GM12878 (cell line): ENCODE results near the gene TDRD10. TPM values are rescaled to one million over a fixed set of nuclear protein-coding genes. Genes with fewer than 3 reads are reported as not detected.

Experiments used
- ATAC-seq: fragments of 200-7000 bp; cut with Tn5 transposase; 3 replicates; pipeline ENCODE4 v1.9.1; 2020; ENCODE audit warnings: mild to moderate bottlenecking, moderate library complexity
- BruUV-seq: library from RNA; stranded (reverse); fragments of 400-500 nt; replicated peaks from 2 replicates; lab custom pipeline; 2021; lab: Mats Ljungman, UMichigan
- CTCF ChIA-PET: fragments of 300-600 bp; sonication (Branson Sonifier 250); formaldehyde crosslinking; extraction: SDS; loops from one replicate; lab custom pipeline; 2021; ENCODE audit warnings: inconsistent platforms; lab: Yijun Ruan, JAX
- POLR2A ChIA-PET: fragments of 350-600 bp; formaldehyde crosslinking; extraction: SDS; loops from one replicate; lab custom pipeline; 2021; ENCODE audit warnings: inconsistent platforms; lab: Charles Lee
- RAD21 ChIA-PET: fragments of 300-600 bp; sonication (Branson Sonifier 250); formaldehyde crosslinking; loops from one replicate; lab custom pipeline; 2023; ENCODE audit warnings: antibody characterized with exemption; ENCODE audit not compliant: unreplicated experiment; lab: Charles Lee
- SMC1A ChIA-PET: fragments of 300-600 bp; sonication (Branson Sonifier 250); formaldehyde crosslinking; loops from one replicate; lab custom pipeline; 2023; ENCODE audit not compliant: unreplicated experiment, uncharacterized antibody; lab: Charles Lee
- DNase-seq: peaks from one replicate; pipeline ENCODE4 v3.0.0-alpha.2; 2011; ENCODE audit warnings: low read depth, low spot score
- FAIRE-seq: peaks from 3 replicates; lab custom pipeline; 2011; peaks lifted over from hg19 to GRCh38; lab: Jason Lieb, UNC
- H2AFZ ChIP-seq: 2 replicates; pipeline ENCODE4 v1.6.0; 2011; ENCODE audit warnings: low read depth, low read length, control low read depth; ENCODE audit not compliant: control insufficient read depth
- H3K27ac ChIP-seq: 2 replicates; pipeline ENCODE4 v1.5.1; 2011; ENCODE audit warnings: control low read depth; ENCODE audit not compliant: control insufficient read depth, insufficient read depth
- H3K27me3 ChIP-seq, 2 experiments: replicated peaks in 1 of 2; 2 replicates each; pipeline versions ENCODE4 v1.6.0 to v1.6.1; 2011; ENCODE audit warnings: low read length in 1 of 2; ENCODE audit not compliant: control insufficient read depth in 2 of 2, insufficient read depth in 2 of 2
- H3K36me3 ChIP-seq, 2 experiments: 2 replicates each; pipeline ENCODE4 v1.5.1; 2011; ENCODE audit warnings: low read length in 1 of 2; ENCODE audit not compliant: control insufficient read depth in 2 of 2, insufficient read depth in 2 of 2
- H3K4me1 ChIP-seq: 2 replicates; pipeline ENCODE4 v1.6.1; 2011; ENCODE audit warnings: mild to moderate bottlenecking, low read length, moderate library complexity, mixed read lengths; ENCODE audit not compliant: control insufficient read depth, insufficient read depth
- H3K4me2 ChIP-seq: 2 replicates; pipeline ENCODE4 v1.6.0; 2011; ENCODE audit warnings: control low read depth; ENCODE audit not compliant: control insufficient read depth, insufficient read depth
- H3K4me3 ChIP-seq: fragments of 200-600 bp; sonication (generic); 2 replicates; pipeline ENCODE4 v1.5.1; 2016
- H3K79me2 ChIP-seq: 2 replicates; pipeline ENCODE4 v1.6.0; 2011; ENCODE audit warnings: low read length; ENCODE audit not compliant: control insufficient read depth, insufficient read depth
- H3K9ac ChIP-seq: 2 replicates; pipeline ENCODE4 v1.8.0; 2011; ENCODE audit warnings: low read length, control low read depth, mixed read lengths; ENCODE audit not compliant: control insufficient read depth, insufficient read depth
- H3K9me3 ChIP-seq: replicated peaks from 3 replicates; pipeline ENCODE4 v1.5.1; 2011; ENCODE audit warnings: mild to moderate bottlenecking, low read length; ENCODE audit not compliant: control insufficient read depth, insufficient read depth
- H4K20me1 ChIP-seq: 2 replicates; pipeline ENCODE4 v1.6.0; 2011; ENCODE audit not compliant: control insufficient read depth, insufficient read depth
- CEBPB ChIP-seq, 2 experiments: fragments of 150-350 bp in 1 of 2; IDR thresholded peaks; 2 replicates each; pipeline ENCODE4 v1.6.1; 2012 to 2014; ENCODE audit warnings: low read depth in 2 of 2, low read length in 2 of 2, borderline replicate concordance in 1 of 2, inconsistent platforms in 1 of 2
- CUX1 ChIP-seq: IDR thresholded peaks from 2 replicates; pipeline ENCODE4 v1.6.1; 2012; ENCODE audit warnings: improper control_type of control experiment, low read depth, low read length; ENCODE audit not compliant: insufficient replicate concordance
- FOXK2 ChIP-seq: fragments of 450-650 bp; IDR thresholded peaks from 2 replicates; pipeline ENCODE4 v1.6.1; 2017; ENCODE audit warnings: mild to moderate bottlenecking, moderate library complexity
- HDAC2 ChIP-seq: fragments of 200-600 bp; sonication (generic); IDR thresholded peaks from 2 replicates; pipeline ENCODE4 v1.6.1; 2017
- LARP7 ChIP-seq: fragments of 450-650 bp; IDR thresholded peaks from 2 replicates; pipeline ENCODE4 v1.6.1; 2017; ENCODE audit warnings: mild to moderate bottlenecking
- NFYB ChIP-seq: IDR thresholded peaks from 2 replicates; pipeline ENCODE4 v1.6.1; 2011; ENCODE audit warnings: low read depth, mild to moderate bottlenecking, low read length, improper control_type of control experiment, moderate library complexity; ENCODE audit not compliant: insufficient read depth
- NR2C1 ChIP-seq: fragments of 450-650 bp; IDR thresholded peaks from 2 replicates; pipeline ENCODE4 v1.6.1; 2017; ENCODE audit warnings: antibody characterized with exemption, mild to moderate bottlenecking, moderate library complexity
- NR2C2 ChIP-seq: IDR thresholded peaks from 2 replicates; pipeline ENCODE4 v1.6.1; 2011; ENCODE audit warnings: borderline replicate concordance, low read depth; ENCODE audit not compliant: control insufficient read depth, insufficient read length
- SMC3 ChIP-seq: IDR thresholded peaks from 2 replicates; pipeline ENCODE4 v1.6.1; 2011; ENCODE audit warnings: low read length, improper control_type of control experiment, borderline replicate concordance
- TBL1XR1 ChIP-seq: IDR thresholded peaks from 2 replicates; pipeline ENCODE4 v1.6.1; 2012; ENCODE audit warnings: low read depth, low read length, improper control_type of control experiment
- TCF12 ChIP-seq: IDR thresholded peaks from 2 replicates; pipeline ENCODE4 v1.6.1; 2011; ENCODE audit warnings: low read depth, mild to moderate bottlenecking, low read length
- ZBTB11 ChIP-seq: fragments of 450-650 bp; formaldehyde crosslinking; IDR thresholded peaks from 2 replicates; pipeline ENCODE4 v1.5.0; 2022; ENCODE audit warnings: mild to moderate bottlenecking, missing genetic modification characterization
- ZNF24 ChIP-seq: fragments of 450-650 bp; IDR thresholded peaks from 2 replicates; pipeline ENCODE4 v1.6.1; 2017; ENCODE audit warnings: antibody characterized with exemption, mild to moderate bottlenecking
- WGBS: methylation state at CpG from one replicate; pipeline ENCODE4 v1.1.6; 2016; ENCODE audit warnings: low lambda C conversion rate; ENCODE audit not compliant: insufficient replicate concordance, insufficient coverage; ENCODE audit errors: missing lambda C conversion rate; 5-methylcytosine and 5-hydroxymethylcytosine counted together
- in situ Hi-C: fragments of 300-500 bp; cut with MboI; formaldehyde crosslinking; loops from 9 replicates; pipeline ENCODE4 v1.14.3; 2018; ENCODE audit warnings: mixed read lengths
- intact Hi-C: fragments of 100-400 bp; cut with micrococcal nuclease; formaldehyde crosslinking; loops from one replicate; pipeline ENCODE4 v1.14.2; 2022; ENCODE audit not compliant: unreplicated experiment
- polyA plus RNA-seq, 11 experiments: library from polyadenylated mRNA; depleted of rRNA in 4 of 11; unstranded in 6 of 11; stranded (reverse) in 5 of 11; fragments of >200 nt; fragmentation: Nextera tagmentation in 4 of 11; fragmentation: Illumina TruSeq in 1 of 11; extraction: Ambion mirVana in 4 of 11; extraction: Trizol in 1 of 11; gene quantifications; 1 replicate in 1 of 11; 2 replicates in 10 of 11; pipeline versions ENCODE4 v1.2.1 to v1.2.3, GENCODE V29; 2011 to 2016; ENCODE audit warnings: inconsistent platforms in 2 of 11, missing spikeins in 2 of 11, low read depth in 1 of 11
- total RNA-seq, 4 experiments: library from RNA; depleted of rRNA in 3 of 4; stranded (reverse); fragments of >200 nt in 3 of 4; fragmentation: Illumina TruSeq in 1 of 4; extraction: Trizol in 1 of 4; gene quantifications; 2 replicates each; pipeline versions ENCODE4 v1.2.1 to v1.2.3, GENCODE V29; 2013 to 2021

The TDRD10 gene
- total and polyA plus RNA-seq, 10 of the 15 experiments (the other 5 are each of a cell fraction or from before 2014, with no cell fraction given): not detected

- peak; percentile 62 for FAIRE-seq
- BruUV-seq: TSS peak; percentile 98
- no peak for TF ChIP-seq ZNF24
- TF ChIP-seq ZBTB11 (CRISPR knock-in tag): 0 out of 2 replicates have a peak, but pooled peaks have one; percentile 9
- peak; percentile 80; the same call in 1 of the 2 replicates for TF ChIP-seq FOXK2
- no peak for TF ChIP-seq HDAC2
- peak; percentile 19; the same call in 1 of the 2 replicates for TF ChIP-seq NFYB
- TF ChIP-seq SMC3: no peak
- TF ChIP-seq TBL1XR1: peak; percentile 77
- TF ChIP-seq CEBPB (IDR thresholded peaks at IDR 0.05; ENCODE audit: borderline replicate concordance in 1 of 2, low read depth in 2 of 2, low read length in 2 of 2): no peak
- no peak for TF ChIP-seq NR2C2
- 0 out of 2 replicates have a peak, but pooled peaks have one; percentile 6 for TF ChIP-seq LARP7
- no peak for TF ChIP-seq CUX1
- 0 out of 2 replicates have a peak, but pooled peaks have one; percentile 6 for TF ChIP-seq TCF12
- peak; percentile 48 for TF ChIP-seq NR2C1
Measured at GRCh38 chr1:154558720-154559465, 56.9 kb downstream of the TDRD10 start.

More at GRCh38 chr1:154558720-154559465, 56.9 kb downstream of the TDRD10 start:
- no peaks in the 10 kb centered on the region for H3K27me3 ChIP-seq
- ChIA-PET SMC1A (interaction anchor here (0.6 to 2.5 kb wide), 41 partner anchors 8 to 503 kb away, joined by 3 to 45 read pairs (median 4); partner anchors contain the start of genes KCNN3 and SHC1), CTCF (interaction anchor here (0.8 to 2.5 kb wide), 57 partner anchors 9 to 527 kb away, joined by 3 to 64 read pairs (median 5); partner anchors contain the start of genes ADAM15, CHRNB2, EFNA4 and PBXIP1), RAD21 (interaction anchor here (0.6 to 2.4 kb wide), 37 partner anchors 9 to 526 kb away, joined by 3 to 44 read pairs (median 6); partner anchors contain the start of genes CHRNB2, KCNN3 and PMVK), POLR2A (interaction anchor here (0.6 to 1.5 kb wide), 12 partner anchors 36 to 1129 kb away, joined by 3 to 10 read pairs (median 4); no protein-coding TSS in a partner anchor)
- H3K36me3 ChIP-seq: peaks cover 3 to 13% of the 10 kb centered on the region in 2 experiments
- H3K4me1 ChIP-seq: peaks cover 4% of the 10 kb centered on the region
- DNase-seq (peak; percentile 97), ATAC-seq (peak; percentile 97)
- WGBS: under 1% methylated on average over 36 of the region's 57 CpGs
- intact Hi-C loops (loop anchor here (1.0 to 5.0 kb wide), 6 partner anchors 50 to 526 kb away; partner anchors contain the start of gene ADAR), in situ Hi-C loops (no loop called here)
- no peaks in the 10 kb centered on the region for H4K20me1 ChIP-seq
- H3K4me3 ChIP-seq: peak overlapping the region; percentile 71
- peak overlapping the region; percentile 97 for H2AFZ ChIP-seq
- H3K27ac ChIP-seq: peak overlapping the region; percentile 56
- H3K9ac ChIP-seq: peak overlapping the region; percentile 63
- H3K79me2 ChIP-seq: peaks cover 31% of the 10 kb centered on the region
- no peaks in the 10 kb centered on the region for H3K9me3 ChIP-seq
- peak overlapping the region; percentile 55 for H3K4me2 ChIP-seq
